Fibroblast of gingiva (primary cell): Measurements from ENCODE around the gene NDUFA11.

Experiments
- DNase-seq: peaks from one replicate; pipeline ENCODE4 v3.0.0-alpha.2; 2011; ENCODE audit warnings: low read depth

NDUFA11 gene

GRCh38 chr19:5908773-5909442, 5.3 kb upstream of the NDUFA11 start:
- DNase-seq = no peak

- DNase-seq = no peak
These were observed 3.7 kb upstream of the NDUFA11 start for GRCh38 chr19:5907241-5907640.

GRCh38 chr19:5905114-5905778, 1.7 kb upstream of the NDUFA11 start:
- DNase-seq = no peak

GRCh38 chr19:5904352-5905113, 943 bp upstream of the NDUFA11 start, which contains the start of gene VMAC:
VMAC (plus strand) TSS chr19:5904872; CDS start chr19:5904891, 19 bp downstream.
- peak; percentile 100 for DNase-seq

GRCh38 chr19:5903056-5903623, 450 bp downstream of the NDUFA11 start:
- DNase-seq = peak; percentile 43

- DNase-seq = no peak
These were observed 2.6 kb downstream of the NDUFA11 start for GRCh38 chr19:5900976-5901375.

GRCh38 chr19:5899728-5900526, 3.7 kb downstream of the NDUFA11 start:
- DNase-seq = no peak

GRCh38 chr19:5897189-5897969, 6.2 kb downstream of the NDUFA11 start:
- no peak for DNase-seq

GRCh38 chr19:5896365-5897076, 7.1 kb downstream of the NDUFA11 start:
- no peak for DNase-seq

GRCh38 chr19:5895890-5896289, 7.7 kb downstream of the NDUFA11 start:
- no peak for DNase-seq

- no peak for DNase-seq
These were observed 8.2 kb downstream of the NDUFA11 start for GRCh38 chr19:5895409-5895808.

GRCh38 chr19:5894704-5895349, 8.8 kb downstream of the NDUFA11 start:
- DNase-seq = no peak

- DNase-seq = peak; percentile 37
These were observed 9.5 kb downstream of the NDUFA11 start for GRCh38 chr19:5893907-5894703.

- no peak for DNase-seq
These were observed 10.2 kb downstream of the NDUFA11 start for GRCh38 chr19:5893296-5893903.

GRCh38 chr19:5892772-5893275, 10.8 kb downstream of the NDUFA11 start:
- no peak for DNase-seq

- DNase-seq = peak; percentile 29
These were observed 11.4 kb downstream of the NDUFA11 start for GRCh38 chr19:5891938-5892771.

- no peak for DNase-seq
These were observed 12.0 kb downstream of the NDUFA11 start for GRCh38 chr19:5891572-5891937.
